NCI-H128 (cell line): ENCODE data around the gene PPAT.
A peak's percentile ranks its signal among the peaks of the same experiment; 100 is the strongest.
"Not testable (repeated sequence)": the region's sequence is repeated elsewhere in the genome, so short reads cannot be mapped to it uniquely, and the experiment has no call there.

Experiments used
- DNase-seq: peaks from one replicate; lab custom pipeline; 2025; ENCODE audit not compliant: unreplicated experiment; lab: John Stamatoyannopoulos, UW

The PPAT gene

GRCh38 chr4:56435140-56435926 is at the start of gene PPAT:
Gene PPAT, minus strand, starts transcription at chr4:56435615. Its CDS starts 138 bp downstream, at chr4:56435477.
- peak; percentile 87 for DNase-seq

DNA sequence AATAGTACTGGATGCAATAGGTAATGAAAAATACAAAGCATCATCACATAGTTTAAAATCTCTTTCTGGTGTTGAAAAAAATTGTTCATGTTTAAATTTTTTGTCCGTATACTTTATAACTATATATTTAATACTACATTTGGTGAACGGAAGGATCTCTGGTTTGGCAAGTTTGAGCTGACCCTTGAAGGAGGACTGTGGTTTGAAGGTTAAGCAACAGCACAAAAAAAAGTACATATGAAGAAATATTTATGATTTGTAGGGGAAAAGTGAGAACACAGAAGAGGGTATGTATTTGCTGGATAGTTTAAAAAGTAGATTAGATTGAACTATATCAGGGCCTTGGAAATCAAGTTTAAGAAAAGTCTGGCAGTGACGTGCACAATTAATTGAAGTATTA is 45.3 kb upstream of the PPAT start:
- DNase-seq: no peak

DNA sequence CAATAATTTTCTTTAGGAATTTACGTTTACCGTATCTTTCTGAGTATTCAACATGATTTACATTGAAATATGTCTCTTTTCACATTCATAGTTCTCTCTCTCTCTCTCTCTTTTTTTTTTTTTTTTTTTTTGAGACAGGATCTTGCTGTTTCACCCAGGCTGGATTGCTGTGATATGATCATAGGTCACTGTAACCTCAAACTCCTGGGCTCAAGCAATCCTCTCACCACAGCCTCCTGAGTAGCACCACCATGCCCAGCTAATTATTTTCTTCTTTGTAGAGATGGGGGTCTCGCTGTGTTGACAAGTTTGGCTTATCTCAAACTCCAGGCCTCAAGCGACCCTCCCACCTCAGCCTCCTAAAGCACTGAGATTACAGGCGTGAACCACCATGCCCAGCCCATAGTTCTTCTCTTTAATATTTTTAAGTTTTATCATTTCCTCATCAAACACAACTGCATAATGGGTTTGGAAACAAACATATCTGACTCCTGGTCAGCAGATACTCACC is 41.8 kb upstream of the PPAT start:
- no peak for DNase-seq

DNA sequence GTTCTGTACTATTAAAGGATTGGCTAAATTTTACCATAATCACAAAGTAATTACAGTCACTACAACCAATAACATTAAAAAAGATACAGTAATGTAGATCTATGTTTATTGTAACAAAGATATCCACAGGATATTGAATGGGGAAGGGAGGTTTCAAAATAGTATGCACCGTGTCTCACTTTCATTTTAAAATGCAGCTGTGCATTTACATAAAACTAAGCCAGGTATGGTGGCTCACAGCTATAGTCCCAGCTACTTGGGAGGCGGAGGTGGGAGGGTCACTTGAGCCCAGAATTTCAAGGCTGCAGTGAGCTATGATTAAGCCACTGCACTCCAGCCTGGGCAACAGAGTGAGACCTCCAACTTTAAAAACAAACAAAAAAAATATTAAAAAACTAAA is 40.5 kb upstream of the PPAT start:
- DNase-seq: no peak

DNA sequence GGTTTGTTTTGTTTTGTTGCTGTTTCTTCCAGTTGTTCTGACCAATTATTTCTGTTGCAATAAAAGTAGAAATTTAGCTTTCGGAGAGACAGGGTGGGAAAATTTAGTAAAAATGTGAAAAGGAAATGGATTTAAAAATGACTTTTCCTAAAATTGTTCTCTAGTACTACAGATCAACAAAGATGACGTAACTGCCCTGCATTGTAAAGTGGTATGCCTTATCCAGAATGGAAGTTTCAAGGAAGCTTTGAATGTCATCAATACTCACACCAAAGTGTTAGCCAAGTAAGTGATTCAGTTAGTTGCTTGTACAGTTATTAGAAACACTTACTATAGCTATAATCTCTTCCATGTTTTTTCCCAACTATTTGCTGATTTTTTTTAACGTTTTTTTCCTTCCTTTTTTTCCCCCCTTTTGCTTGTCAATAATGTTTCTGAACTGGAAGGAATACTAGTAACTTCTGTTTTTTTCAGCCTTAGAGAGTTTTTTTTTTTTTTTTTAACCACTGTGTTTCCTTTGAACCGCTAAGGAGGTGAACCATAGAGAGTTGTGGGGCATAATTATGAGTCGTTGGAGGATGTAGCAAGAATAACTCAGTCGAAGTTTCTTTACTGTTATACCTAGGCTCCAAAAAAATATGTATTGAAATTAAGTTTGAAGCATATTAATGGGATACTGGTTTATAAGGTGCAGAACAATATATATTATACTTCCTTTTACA is 34.2 kb upstream of the PPAT start:
- DNase-seq: no peak

GRCh38 chr4:56468097-56468422 is 32.6 kb upstream of the PPAT start:
- DNase-seq: no peak

DNA sequence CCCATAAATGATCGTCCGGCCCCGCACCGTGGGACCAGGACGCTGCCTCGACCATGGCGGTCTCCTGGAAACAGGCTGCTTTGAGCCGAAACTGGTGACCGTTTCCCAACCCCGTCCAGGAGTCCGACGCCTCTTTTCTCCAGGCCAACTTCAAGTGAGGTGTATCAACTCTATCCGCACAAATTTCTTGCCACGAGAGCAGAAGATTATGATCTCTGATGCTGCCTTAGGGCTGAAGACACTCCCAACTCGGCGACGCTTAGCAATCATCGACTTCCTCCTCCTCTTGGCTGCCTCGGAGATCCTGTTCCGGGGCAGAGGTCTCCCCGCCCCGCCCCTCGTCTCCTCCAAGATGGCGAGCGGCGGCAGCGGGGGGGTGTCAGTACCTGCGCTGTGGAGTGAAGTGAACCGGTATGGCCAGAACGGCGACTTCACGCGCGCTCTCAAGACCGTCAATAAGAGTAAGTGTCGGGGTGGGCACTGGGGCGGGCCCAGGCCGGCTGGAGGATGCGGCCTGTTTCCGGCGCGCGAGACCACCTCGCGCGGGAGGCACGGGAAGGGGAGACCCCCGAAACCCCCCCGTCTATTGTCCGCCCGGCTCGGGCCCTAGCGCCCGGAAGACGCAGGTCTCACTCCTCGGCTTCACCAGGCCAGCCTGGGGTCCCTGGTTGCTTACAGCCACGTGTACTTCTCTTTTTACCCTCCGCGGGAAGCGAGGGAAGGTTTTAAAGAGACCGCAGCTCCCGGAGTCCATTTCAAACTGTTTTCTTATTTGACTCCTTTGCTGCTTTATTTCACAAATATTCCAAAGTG is 32.1 kb upstream of the PPAT start, which contains the start of gene SRP72:
TSS of gene SRP72 (plus strand) at position 334 of the 813 bp plus-strand sequence. CDS start at position 353, 19 bp downstream.
- DNase-seq: peak; percentile 39

GRCh38 chr4:56466910-56467283 is 31.5 kb upstream of the PPAT start:
- DNase-seq: no peak

DNA sequence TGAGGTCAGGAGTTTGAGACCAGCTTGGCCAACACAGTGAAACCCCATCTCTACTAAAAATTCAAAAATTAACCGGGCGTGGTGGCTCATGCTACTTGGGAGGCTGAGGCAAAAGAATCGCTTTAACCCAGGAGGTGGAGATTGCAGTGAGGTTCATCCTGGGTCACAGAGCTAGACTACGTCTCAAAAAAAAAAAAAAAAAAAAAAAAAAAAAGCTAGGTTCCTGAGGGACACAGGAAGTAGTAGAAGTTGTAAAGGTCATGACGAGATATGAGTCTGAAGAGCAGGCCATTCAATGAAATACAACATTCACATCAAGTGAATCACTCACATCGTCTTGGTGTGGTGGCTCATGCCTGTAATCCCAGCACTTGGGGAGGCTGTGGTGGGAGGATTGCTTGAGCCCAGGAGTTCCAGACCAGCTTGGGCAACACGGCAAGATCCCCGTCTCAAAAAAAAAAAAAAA is 30.9 kb upstream of the PPAT start:
- DNase-seq: not testable (repeated sequence)

DNA sequence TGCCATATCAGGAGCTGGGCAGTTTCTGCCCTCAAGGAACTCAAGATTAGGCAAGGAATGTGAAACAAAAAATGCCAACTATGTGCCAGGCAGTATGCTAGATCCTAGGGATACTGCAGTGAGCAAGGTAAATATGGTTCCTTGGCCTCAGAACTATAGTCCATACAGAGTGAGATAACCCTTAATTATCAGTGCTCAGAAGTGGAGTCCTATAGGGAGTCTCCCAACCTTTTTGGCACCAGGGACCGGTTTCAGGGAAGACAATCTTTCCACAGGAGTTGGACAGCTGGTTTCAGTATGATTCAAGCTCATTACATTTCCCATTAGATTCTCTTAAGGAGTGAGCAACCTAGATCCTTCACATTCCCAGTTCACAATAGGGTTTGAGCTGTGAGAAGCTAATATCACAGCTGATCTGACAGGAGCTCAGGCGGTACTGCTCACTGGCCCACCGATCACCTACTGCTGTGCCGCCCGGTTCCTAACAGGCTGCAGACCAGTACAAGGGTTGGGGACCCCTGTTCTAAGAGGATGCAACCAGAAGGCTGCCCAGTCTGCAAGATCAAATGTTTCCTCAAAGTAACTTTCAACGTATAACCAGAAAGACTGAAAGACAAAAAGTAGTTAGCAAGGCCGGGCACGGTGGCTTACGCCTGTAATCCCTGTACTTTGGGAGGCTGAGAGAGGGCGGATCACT is 30.3 kb upstream of the PPAT start:
- DNase-seq: no peak

GRCh38 chr4:56464581-56464980 is 29.2 kb upstream of the PPAT start:
- DNase-seq: no peak

GRCh38 chr4:56463711-56464110 is 28.3 kb upstream of the PPAT start:
- no peak for DNase-seq

- no peak for DNase-seq
Observed at GRCh38 chr4:56462157-56462556, 26.7 kb upstream of the PPAT start.

GRCh38 chr4:56460085-56460484 is 24.7 kb upstream of the PPAT start:
- no peak for DNase-seq

DNA sequence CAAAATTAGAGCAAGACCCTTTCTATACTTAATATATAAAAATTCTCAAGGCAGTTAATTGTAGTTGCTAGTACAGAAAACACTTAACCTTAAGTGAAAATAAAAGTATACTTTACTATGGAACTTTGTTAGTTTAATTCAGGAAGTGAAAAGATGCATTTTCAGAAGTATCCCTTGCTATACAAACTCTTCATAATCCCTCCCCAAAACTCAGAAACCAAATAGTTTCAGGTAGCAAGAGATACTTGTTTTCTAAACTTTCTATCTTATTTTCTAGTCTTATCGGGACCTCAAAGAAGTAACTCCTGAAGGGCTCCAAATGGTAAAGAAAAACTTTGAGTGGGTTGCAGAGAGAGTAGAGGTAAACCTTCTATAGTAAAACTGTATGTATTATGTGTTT is 14.9 kb upstream of the PPAT start:
- DNase-seq: no peak

GRCh38 chr4:56449475-56449874 is 14.1 kb upstream of the PPAT start:
- not testable (repeated sequence) for DNase-seq

- no peak for DNase-seq
Observed at GRCh38 chr4:56448301-56448700, 12.9 kb upstream of the PPAT start.

DNA sequence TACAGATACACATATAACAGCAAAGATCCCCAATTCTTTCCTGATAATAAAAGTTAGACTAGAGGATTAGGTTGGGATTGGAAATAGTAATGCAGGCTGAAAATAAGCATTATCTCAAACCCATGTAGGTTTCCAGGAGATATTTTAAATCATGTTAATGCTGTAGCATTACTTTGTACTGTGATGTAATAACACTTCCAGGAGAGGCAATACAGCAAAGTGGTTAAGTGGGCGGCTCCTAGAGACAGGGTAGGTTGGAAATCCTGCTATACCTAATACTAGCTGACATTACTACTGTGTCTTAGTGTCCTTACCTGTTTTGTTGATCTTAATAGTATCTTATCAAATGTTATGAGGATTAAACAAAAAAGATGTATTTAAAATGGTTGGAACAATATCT is 10.3 kb upstream of the PPAT start:
- no peak for DNase-seq

DNA sequence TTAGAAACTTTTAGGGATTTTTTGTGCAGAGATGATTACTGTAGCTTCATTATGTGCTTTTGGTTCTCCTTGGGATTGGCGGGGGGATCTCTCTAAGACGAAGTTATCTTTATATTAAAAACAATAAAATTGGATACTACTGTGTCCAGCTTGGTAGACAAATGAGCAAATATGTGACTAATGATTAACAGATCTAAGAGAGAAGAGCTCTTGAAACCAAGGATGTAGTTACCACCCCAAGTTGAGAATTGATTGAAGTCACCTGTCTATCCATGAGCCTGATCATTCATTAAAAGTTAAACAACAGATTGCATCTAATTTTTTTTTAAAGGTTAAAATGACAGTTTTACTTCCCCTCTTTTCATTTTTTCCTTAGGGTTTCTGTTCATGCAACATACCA is 9.3 kb upstream of the PPAT start:
- no peak for DNase-seq

DNA sequence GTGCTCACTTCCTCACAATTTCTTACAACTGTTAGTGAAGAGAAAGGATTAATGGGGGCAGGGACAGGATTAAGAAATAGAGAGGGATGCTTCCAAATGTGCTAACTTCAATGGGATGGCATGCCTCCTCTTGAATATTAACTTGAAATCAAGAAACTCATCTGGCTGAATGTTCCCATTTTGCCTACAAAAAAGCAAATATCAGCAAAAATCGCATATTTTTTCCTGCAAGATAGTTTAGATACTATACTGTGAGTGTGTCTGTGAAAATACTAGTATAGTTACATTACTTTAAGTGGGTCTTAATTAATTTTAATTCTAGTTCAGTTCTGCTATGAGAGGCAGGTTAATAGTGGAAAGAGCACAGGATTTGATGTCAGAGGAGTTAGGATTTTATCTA is 5.6 kb upstream of the PPAT start:
- no peak for DNase-seq

GRCh38 chr4:56438766-56439165 is 3.4 kb upstream of the PPAT start:
- no peak for DNase-seq
